ENCODE data around the gene SCN4A.

SCN4A gene

DNA sequence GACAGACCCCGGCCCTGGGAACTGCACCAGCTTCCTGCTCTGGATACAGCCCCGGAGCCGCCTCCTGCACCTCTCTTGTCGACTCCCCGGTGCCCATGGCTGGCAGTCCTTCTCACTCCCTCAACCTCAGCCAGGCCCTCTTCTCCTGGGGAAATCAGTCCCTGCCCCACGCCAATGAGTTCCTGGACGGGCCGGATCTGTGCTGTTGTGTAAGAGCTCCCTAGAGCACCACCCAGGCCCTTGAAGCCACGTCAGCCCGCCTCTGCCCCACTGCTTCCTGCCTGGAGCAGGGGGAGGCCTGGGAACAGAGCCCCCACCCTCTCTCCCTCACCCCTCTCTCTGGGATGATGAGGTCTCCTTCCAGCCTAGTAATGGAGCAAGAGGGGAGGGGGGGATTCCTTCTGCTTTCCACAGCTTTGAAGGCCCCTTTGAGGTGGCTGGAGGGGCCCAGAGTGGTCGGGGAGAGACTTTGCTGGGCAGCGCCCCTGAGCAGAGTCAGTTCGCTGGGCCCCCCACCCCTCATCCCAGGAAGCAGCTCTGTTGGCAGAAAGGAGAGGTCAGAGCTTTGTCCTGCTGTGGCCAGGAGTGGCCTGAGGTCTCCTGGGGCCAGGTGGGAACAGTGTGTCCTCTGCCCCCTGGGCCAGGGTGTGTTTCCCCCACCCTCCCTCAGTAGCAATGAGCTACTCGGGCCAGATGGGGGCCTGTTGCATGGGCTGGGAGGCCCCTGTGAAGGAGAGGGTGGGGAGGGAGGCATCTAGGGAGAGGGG, 29.2 kb upstream of the SCN4A start:
- no peak for DNase-seq

DNA sequence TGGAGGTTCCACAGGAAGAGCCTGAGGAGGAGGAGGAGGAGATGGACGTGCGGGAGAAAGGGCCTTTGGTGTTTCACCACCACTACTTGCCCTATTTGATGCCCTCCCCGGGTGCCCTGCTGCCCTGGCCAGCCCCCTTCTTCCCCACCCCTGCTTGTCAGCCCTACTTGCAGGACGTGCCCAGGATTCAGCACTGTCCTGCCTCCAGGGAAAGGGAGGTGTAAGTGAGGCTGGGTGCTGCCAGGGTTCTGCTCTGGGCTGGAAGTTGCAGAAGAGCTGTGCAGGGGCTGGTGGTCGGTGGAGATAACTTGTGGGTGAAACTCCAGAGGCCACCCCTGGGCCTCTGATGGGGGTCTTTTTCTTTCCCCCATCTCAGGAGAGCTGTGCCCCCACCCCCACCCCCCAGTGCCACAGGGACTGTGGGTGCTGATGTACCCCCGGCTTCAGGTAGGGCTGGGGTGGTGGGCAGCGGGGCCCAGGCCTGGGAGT, 28.4 kb upstream of the SCN4A start:
- DNase-seq, result no peak

DNA sequence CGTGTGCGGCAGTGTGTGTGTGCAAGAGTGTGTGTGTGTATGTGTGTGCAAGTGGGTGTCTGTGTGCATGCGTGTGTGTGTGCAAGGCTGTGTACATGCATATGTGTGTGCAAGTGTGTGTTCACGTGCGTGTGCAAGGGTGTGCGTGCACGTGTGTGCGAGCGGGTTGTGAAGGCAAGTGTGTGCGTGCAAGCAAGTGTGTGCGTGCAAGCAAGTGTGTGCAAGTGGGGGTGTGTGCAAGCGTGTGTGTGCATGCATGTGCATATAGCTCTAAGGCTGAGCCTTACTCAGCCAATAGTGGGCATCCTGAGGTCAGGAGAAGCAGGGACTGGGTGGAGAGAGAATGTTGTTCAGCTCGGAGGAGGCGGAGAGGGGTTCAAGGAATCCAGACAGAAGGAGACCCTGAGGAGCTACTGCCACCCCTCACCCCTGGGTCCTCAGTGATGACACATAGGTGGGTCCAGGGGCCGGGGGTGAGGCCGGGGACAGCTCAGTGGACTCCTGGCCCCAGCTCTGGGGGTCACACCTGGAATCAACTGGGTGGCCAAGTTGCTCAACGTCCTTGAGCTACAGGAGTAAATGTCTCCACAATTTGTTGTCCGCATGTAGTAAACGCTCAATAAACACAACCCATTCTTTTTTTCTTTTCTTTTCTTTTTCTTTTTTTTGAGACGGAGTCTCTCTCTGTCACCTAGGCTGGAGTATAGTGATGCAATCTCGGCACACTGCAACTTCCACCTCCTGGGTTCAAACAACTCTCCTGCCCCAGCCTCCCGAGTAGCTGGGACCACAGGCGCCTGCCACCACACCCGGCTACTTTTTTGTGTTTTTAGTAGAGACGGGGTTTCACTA, 27.2 kb upstream of the SCN4A start:
- DNase-seq, result no peak

DNA sequence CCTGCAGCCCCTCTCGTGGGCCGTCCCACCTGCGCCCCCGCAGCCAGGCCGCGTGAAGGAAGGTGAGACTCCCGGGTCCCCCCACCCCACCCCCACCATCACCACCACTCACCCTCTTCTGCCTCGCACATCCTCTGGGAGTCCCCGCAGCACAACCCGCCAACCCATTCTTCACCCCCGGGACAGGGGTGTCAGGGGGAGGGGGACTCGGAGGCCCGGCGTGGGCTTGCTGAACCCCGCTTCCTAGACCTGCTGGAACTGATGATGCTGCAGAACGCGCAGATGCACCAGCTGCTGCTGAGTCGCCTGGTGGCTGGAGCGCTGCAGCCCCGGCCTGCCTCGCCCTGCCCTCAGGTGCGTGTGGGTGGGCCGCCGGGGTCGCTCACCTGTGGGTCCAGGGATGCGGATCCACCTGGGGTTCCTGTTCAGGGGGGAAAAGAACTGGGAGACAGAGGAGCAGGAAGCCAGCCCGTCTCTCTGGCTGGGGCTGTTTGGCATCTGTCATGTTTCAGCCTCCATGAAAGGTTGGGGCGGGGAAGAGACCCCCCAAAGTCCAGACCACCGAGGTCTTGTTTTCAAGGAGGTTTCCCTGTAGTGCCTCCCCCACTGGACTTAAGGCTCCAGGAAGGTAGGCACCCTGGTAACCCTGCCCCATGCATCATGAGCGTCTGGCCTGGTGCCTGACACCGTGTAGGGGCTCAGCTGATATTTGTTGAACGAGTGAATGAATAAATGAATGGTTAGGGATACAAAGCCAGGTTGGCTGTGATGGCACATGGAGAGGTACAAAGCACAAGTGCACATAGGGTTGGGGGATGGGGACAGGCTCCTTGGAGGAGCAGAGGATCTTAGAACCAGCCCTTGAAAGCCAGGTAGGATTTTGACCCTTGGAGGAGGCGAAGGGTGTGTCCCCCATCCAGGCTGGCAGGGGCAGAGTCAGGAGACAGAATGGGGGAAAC, 26.3 kb upstream of the SCN4A start:
- no peak for DNase-seq

DNA sequence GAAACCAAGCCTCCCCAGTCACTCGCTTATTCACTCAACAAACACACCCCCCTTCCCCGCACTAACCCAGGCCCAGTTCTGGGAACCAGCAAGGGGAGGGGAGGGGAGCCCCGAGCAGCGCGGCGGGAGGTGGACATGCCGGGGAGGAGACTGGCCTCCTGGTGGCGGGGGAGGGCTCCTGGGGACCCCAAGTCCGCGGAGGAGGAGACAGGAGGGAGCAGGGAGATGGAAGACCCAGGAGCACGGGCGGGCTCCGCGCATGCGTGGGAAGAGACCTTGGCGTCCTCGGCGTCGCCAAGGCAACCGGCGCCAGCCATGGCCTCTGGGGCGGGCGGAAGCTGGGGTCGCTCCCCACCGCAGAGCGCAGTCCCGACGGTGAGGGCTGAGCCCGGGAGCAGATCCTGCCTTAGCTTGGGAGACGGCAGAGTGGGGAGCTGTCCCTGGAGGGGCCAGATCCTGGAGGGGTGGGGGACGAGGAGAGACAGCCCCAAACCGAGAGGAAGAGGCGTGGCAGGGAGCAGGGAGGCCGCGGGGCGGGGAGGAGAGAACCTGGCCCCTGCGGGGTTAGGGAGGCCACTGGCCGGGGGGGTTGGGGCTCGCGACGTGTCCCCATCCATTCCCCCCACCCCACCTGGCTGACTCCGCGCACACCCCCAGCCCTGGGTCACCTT, 25.5 kb upstream of the SCN4A start, which contains the start of gene PRR29:
PRR29 (plus strand) TSS at position 302 of the 671 bp plus-strand sequence; CDS start at position 316, 14 bp downstream.
- peak; percentile 35 for DNase-seq

DNA sequence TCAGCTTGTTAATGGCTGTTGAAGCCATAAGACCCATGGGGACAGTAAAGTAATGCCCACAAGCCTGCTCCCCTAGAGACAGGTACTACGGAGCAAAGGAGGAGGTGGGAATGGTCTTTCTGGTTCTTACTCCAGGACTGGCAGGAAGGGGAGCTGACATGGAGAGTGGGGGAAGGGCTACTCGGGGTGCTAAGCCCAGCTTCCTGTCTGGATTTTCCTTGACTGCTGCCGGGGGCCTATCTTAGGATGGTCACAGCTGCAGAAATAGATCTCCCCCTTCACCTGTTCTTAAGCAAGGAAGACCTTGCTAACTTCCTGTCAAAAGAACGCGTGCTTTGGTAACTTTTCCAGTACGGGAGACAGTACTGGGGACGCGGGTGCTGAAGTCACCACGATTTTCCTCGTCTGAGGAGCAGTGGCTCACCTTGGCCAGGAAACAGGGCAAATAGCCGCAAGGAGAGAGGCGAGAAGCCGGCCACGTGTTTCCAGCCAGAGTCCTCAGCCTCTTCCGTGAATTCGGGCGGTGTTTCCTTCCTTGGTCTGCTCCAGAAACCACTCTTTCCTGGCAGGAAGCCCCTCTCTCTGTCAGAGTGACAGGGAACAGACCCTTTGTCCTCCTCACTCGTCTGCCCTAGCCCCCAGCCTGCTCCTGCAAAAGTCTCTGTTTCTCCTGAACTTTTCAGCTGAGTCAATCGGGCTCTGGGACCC, 24.8 kb upstream of the SCN4A start:
- DNase-seq, result no peak

DNA sequence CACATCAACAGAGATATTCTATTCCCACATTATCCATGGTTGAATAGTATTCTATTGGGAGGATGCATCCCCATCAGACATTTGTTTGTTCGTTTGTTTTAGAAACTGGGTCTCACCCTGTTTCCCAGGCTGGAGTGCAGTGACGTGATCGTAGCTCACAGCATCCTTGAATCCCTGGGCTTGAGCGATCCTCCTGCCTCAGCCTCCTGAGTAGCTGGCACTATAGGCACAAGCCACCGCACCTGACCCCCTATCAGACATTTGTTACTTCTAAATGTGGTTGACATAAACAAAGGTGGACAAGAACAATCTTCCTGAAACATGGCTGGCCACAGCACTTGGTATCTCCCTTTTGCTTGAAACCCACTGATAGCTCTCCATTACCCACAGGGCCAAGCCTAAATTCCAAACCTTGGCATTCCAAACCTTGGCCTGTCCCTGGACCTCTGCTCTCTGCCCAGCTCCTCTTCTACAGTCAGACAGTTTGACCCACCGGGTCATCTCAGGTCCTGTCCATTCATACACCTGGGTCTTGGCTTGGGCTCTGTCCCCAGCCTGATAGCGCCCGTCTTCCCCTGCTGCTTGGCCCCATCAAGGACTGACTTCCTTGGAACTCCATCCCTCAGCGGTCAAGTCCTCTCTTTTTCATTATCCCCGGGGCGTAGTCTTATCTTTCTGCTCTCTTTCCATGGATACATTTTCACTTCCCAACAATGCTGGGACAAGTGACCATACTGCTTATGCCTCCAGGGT, 23.9 kb upstream of the SCN4A start:
- no peak for DNase-seq

DNA sequence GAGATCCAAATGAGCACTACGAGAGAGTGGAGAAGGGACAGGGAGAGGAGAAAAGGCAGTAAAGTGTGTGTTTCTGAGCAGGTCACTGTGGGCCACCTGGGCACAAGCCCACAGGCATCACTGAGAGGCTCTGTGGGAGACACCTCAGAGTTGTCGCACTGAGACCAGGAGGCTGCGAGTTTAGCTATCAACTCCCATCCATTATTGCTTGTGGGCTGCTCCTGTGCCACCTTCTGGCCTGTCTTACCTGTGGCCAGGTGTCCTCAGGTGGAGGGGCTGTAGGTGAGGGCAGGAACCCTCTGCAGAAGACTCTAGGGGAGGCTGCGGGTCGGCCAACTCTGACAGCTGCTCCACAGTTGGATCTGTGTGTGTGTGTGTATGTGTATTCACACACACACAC, 22.9 kb upstream of the SCN4A start:
- no peak for DNase-seq

DNA sequence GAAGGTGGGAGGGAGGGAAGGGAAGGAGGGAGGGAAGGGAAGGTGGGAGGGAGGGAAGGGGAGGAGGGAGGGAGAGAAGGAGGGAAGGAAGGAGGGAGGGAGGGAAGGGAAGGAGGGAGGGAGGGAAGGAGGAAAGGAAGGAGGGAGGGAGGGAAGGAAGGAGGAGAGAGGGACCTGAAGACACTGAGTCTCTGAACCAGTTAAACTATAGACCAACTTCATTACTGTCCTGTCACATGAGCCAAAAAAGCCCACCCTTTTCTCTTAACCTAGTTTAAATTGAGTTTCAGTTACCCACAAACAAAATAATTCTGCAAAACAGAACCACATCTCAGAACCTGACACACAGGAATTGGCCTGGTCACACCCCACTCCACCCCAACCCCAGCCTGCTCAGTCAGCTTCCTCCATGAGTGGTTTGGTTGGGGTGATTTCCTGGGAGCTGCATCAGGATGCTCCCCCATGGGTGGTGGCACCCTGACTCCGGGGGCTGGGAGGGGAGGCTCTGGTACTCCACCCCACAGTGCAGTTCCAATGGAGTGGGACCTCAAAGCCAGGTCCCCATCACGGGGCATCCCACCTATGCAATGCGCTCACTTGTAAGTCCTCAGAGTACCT, 20.8 kb upstream of the SCN4A start:
- no peak for DNase-seq

DNA sequence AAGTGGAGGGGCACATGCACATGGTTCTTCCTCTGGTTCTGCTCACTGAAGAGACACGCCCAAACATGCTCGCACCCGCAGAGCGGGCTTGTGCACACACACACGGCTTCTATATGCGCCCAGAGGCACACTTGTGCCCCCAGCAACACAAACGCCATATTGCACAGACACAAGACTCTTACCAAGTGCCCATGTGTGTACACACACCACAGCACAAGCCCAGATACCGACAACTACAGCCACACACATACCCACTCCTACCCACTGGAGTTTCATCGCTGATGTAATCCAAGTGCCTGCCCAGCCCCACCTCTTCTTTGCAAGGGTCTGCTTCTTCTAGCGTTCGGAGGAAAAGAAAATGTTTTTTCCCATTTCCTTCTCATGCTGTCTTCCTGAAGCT, 18.9 kb upstream of the SCN4A start:
- no peak for DNase-seq

DNA sequence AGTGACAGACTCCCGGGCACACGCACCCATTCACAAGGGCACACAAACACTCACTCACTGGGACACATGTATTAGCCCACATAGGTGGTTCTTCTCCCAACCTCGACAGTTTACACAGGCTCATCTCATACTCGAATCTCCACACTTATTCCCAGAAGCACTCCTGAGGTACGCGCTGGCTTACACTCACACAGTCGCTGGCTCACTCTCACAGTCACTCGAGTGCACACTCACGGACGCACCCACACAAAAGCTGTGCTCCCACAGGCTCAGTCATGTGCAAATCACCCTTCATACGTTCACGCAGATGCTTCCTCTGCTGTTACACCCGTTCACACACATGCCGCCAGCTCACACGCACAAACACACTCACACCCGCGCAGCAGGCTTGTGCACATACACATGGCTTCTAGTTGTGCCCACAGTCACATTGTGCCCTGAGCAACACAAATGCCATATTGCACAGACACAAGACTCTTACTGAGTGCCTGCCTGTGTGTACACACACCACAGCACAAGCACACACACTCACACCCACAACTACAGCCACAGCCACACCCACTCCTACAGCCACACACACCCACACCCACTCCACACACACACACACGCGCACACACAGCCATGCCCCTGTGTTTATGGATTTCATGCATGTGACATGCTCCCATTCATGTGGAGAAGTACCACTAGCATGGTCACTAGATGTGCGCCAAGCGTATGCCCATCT, 17.1 kb upstream of the SCN4A start:
- DNase-seq, result no peak

DNA sequence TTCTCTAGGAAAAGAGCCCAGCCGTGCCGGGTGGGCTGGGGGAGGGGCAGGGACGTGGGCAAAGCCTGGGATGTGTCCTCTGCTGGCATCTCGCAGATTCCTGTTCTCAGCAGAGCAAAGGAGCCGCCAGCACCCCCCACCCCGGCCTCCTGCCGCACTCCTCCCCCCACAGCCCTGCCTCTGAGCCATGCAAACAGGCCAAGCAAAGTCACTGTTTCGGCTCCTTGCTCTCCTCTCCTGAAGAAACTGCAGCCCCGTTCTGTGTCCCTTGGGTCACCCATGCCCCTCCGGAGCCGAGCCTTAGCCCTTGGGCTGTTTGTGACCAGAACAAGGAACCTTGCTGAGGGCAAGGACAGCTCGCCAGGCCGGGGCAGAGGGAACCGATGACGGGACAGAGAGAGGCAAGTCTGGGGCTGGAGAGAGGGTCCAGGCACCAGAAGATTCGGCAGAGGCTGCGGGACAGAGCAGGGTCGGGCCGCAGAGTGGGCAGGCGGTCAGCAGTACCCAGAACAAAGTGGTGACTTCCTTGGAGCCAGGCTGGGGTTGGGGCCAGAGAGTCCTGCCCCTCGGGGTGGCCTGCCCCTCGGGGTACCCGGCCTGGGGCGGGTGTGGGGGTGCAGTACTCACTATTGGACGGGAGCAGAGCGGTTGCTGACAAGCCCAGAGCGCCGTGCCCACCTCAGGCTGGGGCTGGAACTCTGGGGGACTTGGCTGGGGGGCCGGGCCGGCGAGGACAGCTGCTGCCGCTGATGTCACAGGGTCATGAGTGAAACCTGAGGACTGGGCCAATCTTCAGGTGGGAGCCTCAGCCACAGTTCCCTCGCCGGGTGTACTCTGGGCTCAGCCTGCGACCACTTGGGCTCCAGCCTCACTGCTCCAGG, 16.3 kb upstream of the SCN4A start:
- DNase-seq, result no peak

DNA sequence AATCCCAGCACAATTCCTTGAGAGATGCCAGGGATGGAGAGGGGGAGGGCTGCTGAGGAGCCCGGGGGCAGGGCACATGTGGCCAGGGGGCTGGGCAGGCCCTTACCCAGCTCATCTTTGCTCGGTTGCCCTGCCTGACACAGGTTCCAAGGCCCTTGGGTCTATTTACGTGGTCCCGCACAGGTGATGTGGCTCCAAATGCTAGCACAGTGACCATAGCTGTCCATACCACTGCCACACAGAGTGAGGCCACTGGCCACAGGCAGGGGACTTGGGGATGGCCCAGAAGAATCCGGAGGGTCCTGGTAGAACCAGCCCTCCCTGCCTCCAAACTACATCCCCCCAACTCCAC, 15.4 kb upstream of the SCN4A start:
- DNase-seq, result no peak

DNA sequence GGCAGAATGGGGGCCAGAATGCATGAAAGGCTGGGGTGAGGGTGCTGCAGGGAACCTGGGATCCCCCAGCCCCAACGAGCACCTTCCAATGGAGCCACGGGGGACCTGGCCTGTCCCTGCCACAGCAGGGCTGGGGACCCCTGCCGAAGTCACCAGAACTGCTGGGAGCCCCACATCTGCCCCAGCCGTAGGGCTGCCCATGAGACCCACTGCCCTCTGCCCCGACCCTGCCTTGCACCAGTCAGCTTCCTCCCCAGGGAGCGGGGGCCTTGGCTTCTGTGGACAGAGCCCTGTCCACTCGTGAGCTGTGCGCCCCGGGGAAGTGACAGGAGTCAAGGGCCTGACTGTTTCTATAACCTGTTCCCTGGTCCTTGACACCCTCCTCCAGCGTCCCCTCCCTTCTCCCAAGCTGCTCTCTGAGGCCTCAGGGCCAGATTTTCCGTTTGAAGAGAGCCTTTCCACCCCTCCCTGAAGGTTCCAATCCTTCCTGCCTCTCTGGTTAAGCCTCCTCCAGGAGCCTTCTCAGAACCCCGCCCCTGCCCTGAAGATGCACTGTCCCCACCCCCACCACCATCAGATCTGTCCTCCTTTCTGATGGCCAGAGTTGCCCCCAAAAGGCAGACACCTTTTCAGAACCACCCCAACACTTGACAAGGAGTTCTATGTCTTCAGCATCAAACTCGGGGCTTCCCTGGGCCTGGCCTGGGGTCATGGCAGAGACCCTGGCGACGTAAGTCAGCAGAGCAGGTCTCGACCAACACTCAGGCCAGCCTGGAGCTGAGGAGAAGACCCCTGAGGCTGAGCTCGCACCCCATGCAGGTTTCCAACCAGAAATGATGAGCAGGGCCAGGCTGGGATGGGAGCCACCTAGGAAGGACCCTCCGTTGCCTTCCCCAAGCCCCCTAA, 14.8 kb upstream of the SCN4A start:
- DNase-seq, result no peak

DNA sequence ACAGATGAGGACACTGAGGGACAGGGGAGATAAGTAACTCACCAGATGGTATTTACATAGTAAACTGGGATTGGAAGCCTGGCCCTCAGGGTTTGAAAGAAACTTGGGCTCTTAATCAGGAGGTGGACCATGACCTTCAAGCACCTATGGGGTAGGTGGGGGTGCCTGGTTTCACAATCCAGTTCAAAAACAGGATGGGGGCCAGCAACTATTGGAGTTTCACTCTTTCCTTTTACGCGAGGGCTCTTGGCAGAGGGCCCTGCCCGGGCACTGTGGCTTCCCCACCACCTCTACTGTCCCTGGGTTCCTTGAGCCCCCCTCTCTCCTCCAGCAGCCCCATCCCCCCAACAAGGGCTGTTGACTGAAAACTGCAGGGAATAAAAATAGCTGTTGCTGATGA, 14.1 kb upstream of the SCN4A start:
- no peak for DNase-seq

DNA sequence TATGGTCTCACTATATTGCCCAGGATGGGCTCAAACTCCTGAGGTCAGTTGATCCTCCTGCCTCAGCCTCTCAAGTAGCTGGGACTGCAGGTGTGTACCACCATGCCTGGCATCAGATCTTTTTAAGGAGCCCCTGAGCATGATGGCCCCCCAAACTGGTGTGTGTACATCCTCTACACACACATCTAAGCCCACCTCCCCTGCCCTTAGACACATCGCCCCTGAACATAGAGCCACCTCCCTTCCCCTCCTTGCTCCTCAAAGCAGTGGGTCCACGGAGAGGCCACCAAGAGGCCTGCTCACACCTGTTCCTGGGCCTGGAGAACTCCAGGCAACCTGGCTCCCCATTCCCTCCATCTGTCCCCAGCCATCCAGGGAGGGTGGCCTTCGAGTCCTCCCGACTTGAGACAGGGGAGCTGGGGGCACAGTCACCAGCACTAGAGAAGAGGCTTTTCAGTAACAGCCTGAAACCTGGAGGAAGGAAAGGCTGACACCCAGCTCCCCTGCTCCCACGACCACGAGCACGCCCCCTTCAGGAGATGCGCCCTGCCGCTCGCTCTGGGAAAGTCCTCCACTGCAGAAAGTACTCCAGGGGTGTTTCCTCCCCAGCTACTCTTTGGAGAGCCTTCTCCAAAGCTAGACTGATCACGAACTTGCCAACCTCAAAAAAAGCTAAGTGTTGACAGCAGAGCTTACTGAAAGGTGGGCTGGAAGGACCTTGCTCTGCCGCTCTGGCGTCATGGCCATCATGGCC, 12.8 kb upstream of the SCN4A start:
- DNase-seq, result no peak
